Iris pigment epithelial cell (primary cell): ENCODE data around the gene FGF5.
"Not testable (repeated sequence)": the region's sequence is repeated elsewhere in the genome, so short reads cannot be mapped to it uniquely, and the experiment has no call there.

Experiments used
- DNase-seq: peaks from one replicate; pipeline ENCODE4 v3.0.0-alpha.2; 2011; ENCODE audit warnings: low read depth

The FGF5 gene

DNA sequence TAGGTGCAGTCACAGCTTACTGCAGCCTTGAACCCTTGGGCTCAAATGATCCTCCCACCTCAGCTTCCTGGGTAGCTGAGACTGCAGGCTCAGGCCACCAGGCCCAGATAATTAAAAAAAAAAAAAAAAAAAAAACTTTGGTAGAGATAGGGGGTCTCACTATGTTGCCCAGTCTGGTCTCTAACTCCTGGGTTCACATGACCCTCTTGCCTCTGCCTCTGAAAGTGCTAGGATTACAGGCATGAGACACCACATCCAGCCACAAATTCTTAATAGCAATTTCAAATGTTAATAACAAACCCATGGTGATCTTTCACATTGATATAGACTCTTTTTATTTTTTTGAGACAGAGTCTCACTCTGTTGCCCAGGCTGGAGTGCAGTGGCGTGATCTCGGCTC lies 12.3 kb upstream of the FGF5 start:
- no peak for DNase-seq

- DNase-seq, result no peak
Measured at GRCh38 chr4:80255329-80256095, 11.0 kb upstream of the FGF5 start.

GRCh38 chr4:80257851-80258250 lies 8.6 kb upstream of the FGF5 start:
- no peak for DNase-seq

GRCh38 chr4:80259012-80259411 lies 7.5 kb upstream of the FGF5 start:
- DNase-seq, result no peak

- no peak for DNase-seq
Measured at GRCh38 chr4:80259817-80260216, 6.6 kb upstream of the FGF5 start.

- DNase-seq, result no peak
Measured at GRCh38 chr4:80261989-80262600, 4.4 kb upstream of the FGF5 start.

DNA sequence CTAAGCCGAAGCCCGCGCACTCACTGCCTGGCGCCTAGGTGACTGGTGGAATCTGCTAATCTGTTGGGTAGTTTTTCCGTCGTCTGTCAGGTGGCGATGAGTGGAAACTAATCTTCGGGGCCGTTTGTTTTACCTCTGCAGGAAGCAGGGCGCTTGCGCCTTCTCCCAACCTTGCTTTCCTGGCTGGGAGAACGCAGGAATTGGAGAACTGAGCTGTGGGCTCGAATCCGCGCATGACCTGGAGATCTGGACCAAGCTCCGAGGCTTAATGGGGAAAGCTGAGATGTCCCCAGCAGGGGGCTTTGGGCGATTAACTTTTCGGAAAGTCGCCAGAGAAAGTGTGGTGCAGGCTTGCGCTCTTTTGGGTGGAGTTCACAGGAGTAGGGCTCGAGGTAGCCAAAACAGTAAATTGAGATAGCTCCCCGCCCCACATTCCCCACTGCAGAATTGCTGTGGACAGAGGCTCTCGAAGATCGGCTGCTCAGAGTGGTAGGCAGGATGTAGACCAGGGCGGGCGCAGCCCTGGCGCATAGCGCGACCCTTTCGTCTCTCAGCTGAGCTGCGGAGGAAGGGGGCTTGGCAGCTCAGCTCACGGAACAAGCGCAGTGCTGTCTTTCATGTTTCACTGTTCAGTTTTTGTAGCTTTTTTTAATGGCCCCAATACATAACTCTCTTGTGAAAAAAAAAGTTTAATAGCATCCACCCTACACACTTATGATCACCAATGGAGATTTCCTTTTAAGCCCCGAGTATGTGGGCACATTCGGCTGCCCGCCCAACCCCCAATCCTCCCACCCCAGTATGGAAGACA lies 2.7 kb upstream of the FGF5 start:
- DNase-seq, result no peak

DNA sequence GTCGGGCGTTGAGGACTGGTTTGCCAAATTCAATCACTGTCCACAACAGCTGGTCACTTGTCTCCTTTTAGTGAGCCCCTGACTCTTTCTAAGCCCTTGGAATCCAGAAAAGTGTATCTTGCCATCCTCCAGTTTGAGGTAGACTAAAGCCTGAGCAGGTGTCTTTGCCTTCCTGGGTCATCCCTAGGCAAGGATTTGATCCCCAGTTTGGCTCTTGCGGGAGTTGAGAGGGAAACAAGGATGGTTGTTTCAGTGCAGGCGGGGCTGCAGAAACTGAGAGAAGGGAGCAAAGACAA lies 2.2 kb upstream of the FGF5 start:
- no peak for DNase-seq

- no peak for DNase-seq
Measured at GRCh38 chr4:80264825-80265224, 1.6 kb upstream of the FGF5 start.

GRCh38 chr4:80265571-80266252 lies 752 bp upstream of the FGF5 start:
- DNase-seq, result peak; percentile 86

DNA sequence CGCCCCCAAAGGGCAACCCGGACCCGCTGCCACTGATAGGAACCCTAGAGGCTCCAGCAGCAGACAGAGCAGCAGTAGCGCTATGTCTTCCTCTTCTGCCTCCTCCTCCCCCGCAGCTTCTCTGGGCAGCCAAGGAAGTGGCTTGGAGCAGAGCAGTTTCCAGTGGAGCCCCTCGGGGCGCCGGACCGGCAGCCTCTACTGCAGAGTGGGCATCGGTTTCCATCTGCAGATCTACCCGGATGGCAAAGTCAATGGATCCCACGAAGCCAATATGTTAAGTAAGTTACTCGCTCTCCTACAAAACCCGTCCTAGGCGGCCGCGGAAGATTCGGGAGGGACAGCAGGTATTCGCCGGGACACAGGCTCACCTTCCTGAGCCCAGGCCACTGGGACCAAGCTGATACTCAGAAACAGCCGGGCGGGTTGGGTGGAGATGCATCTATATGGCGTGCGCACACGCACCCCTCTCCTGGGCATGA lies 477 bp downstream of the FGF5 start:
- DNase-seq, result peak; percentile 55

- peak; percentile 62 for DNase-seq
Measured at GRCh38 chr4:80268081-80268823, 1.8 kb downstream of the FGF5 start.

DNA sequence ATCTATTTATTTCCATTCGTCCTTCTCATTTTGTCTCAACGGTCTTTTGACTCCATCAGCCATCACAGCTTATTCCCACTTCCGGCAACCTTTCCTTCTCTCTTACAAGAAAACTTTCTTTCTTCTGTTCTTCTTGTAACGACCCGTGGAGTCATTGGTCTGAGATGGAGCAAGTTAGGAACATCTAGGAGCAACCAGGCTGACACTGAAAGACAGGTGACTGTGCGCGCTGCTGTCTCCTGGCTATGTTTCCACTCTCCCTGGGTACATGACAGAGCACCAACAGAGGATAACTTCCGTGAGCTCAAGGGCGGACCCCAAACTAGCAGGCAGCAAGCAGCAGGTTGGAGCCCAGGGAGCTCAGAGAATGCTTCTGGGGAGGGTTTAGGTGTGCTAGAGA lies 2.5 kb downstream of the FGF5 start:
- no peak for DNase-seq

- no peak for DNase-seq
Measured at GRCh38 chr4:80270321-80270720, 3.9 kb downstream of the FGF5 start.

GRCh38 chr4:80270868-80271267 lies 4.4 kb downstream of the FGF5 start:
- no peak for DNase-seq

- DNase-seq, result peak; percentile 21
Measured at GRCh38 chr4:80271801-80272200, 5.3 kb downstream of the FGF5 start.

DNA sequence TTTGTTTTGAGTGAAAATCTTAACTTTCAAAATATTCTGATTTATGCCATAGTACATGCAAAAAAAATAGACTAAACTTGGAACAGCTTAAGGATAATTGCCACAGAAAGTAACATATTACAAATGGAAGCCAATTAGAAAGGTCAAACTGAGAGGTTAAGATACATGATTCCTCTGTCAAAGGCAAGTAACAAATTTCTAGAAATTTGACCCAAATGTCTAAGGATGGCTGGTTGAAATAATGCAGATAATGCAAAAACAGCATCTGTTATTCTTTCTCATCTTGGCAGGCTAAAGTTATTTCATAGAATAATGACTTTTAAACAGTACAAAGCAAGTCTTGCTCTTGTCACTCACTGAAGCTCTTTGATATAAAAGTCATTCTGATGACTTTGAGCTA lies 10.5 kb downstream of the FGF5 start:
- DNase-seq, result no peak

DNA sequence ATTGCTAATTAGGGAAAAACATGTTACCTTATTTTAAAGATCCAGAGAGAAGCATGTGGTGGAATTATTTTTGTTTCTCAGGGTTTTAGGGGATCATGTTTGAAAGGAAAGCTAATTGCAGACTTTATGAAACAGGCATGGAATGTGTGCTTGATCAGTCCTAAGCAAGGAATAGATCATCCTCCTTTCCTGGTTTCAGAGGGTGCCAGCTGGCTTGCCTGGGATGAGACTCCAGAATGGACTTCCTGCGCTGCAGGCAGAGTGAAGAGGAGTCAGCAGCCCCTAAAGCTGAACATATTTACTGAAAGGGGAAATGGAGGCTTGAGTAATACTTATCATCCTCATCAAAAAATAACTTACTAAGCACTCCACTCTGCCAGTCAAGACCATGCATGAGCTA lies 13.3 kb downstream of the FGF5 start:
- no peak for DNase-seq

GRCh38 chr4:80286451-80286850 lies 20.0 kb downstream of the FGF5 start:
- DNase-seq, result no peak

DNA sequence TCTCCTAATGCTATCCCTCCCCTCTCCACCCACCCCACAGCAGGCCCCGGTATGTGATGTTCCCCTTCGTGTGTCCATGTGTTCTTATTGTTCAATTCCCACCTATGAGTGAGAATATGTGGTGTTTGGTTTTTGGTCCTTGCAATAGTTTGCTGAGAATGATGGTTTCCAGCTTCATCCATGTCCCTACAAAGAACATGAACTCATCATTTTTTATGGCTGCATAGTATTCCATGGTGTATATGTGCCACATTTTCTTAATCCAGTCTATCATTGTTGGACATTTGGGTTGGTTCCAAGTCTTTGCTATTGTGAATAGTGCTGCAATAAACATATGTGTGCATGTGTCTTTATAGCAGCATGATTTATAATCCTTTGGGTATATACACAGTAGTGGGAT lies 24.2 kb downstream of the FGF5 start:
- DNase-seq, result not testable (repeated sequence)

DNA sequence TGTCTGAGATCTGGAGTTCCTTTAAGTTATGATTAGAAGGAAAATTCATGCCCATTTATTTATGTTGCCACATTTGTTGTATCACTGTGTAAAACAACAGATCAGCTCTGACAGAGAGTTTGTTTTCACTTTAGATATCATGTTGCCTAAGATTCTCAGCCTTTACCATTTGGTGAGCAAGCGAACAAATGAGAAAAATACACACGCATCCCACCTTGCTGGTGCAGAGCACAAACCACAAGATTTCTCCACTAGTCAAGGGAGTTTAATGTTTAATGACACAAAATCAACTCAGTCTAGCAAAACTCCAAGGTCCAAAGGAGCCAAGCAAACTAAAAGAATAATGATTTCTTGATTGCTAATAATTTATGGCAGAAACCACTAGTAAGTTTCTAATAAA lies 27.7 kb downstream of the FGF5 start:
- DNase-seq, result no peak

DNA sequence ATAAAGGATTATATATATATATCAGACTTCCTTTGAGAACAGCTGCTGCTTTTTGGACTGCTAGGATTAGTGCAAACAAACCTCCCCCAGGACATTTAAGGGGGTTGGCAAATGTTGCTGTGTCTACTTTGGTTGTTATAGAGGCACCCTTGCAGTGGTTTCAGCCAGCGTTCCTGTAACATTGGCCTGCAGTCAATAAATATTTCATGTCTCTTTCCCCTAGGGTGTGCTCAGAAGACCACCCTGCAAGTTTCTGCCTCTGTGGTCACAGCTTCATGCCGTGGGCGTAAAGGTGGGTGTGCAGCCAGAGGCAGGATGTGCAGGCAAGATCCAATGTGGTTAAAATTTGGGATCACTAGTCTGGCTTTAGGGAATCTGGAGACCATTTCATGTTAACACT lies 28.9 kb downstream of the FGF5 start:
- DNase-seq, result no peak
